Measurements from ENCODE around the gene CTCFL.

- TF ChIP-seq, protein P1, sequence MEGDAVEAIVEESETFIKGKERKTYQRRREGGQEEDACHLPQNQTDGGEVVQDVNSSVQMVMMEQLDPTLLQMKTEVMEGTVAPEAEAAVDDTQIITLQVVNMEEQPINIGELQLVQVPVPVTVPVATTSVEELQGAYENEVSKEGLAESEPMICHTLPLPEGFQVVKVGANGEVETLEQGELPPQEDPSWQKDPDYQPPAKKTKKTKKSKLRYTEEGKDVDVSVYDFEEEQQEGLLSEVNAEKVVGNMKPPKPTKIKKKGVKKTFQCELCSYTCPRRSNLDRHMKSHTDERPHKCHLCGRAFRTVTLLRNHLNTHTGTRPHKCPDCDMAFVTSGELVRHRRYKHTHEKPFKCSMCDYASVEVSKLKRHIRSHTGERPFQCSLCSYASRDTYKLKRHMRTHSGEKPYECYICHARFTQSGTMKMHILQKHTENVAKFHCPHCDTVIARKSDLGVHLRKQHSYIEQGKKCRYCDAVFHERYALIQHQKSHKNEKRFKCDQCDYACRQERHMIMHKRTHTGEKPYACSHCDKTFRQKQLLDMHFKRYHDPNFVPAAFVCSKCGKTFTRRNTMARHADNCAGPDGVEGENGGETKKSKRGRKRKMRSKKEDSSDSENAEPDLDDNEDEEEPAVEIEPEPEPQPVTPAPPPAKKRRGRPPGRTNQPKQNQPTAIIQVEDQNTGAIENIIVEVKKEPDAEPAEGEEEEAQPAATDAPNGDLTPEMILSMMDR (IDR thresholded peaks at IDR 0.05): no peak
- TF ChIP-seq POLR2A (IDR thresholded peaks at IDR 0.05): no peak
These were observed 23.5 kb upstream of the CTCFL start for GRCh38 chr20:57548177-57549058.
